RWPE2 (cell line): Measurements from ENCODE around the gene NUDT2.

Source experiments
- ATAC-seq: fragments of 200-7000 bp; cut with Tn5 transposase; 3 replicates; pipeline ENCODE4 v1.9.1; 2021; ENCODE audit warnings: low read depth
- DNase-seq: peaks from one replicate; pipeline ENCODE4 v3.0.0-alpha.2; 2020; ENCODE audit warnings: low spot score
- H3K27ac ChIP-seq: fragments of 450-650 bp; 2 replicates; pipeline ENCODE4 v1.5.1; 2017; ENCODE audit warnings: mild to moderate bottlenecking; ENCODE audit not compliant: poor library complexity, severe bottlenecking
- H3K27me3 ChIP-seq: fragments of 250-450 bp; sonication (Bioruptor Pico); 2 replicates; pipeline ENCODE4 v1.5.1; 2021; ENCODE audit warnings: mild to moderate bottlenecking, moderate library complexity; ENCODE audit not compliant: insufficient read depth, poor library complexity, severe bottlenecking
- H3K36me3 ChIP-seq: fragments of 250-450 bp; sonication (Bioruptor Pico); 2 replicates; pipeline ENCODE4 v1.5.1; 2020; ENCODE audit warnings: low read depth, mild to moderate bottlenecking, moderate library complexity
- H3K4me1 ChIP-seq: fragments of 250-450 bp; sonication (Bioruptor Pico); 2 replicates; pipeline ENCODE4 v1.5.1; 2021; ENCODE audit warnings: mild to moderate bottlenecking, moderate library complexity; ENCODE audit not compliant: insufficient read depth, poor library complexity, severe bottlenecking
- H3K4me3 ChIP-seq: fragments of 250-450 bp; sonication (Bioruptor Pico); 2 replicates; pipeline ENCODE4 v1.5.1; 2021; ENCODE audit warnings: mild to moderate bottlenecking, moderate library complexity; ENCODE audit not compliant: severe bottlenecking
- H3K9me3 ChIP-seq: fragments of 250-450 bp; sonication (Bioruptor Pico); 2 replicates; pipeline ENCODE4 v1.5.1; 2021; ENCODE audit warnings: mild to moderate bottlenecking, moderate library complexity; ENCODE audit not compliant: severe bottlenecking
- TF ChIP-seq, protein P1 (sequence below): fragments of 450-650 bp; IDR thresholded peaks from one replicate; pipeline ENCODE4 v1.5.1; 2017; ENCODE audit warnings: mild to moderate bottlenecking, moderate library complexity; ENCODE audit not compliant: poor library complexity, severe bottlenecking

NUDT2 gene

DNA sequence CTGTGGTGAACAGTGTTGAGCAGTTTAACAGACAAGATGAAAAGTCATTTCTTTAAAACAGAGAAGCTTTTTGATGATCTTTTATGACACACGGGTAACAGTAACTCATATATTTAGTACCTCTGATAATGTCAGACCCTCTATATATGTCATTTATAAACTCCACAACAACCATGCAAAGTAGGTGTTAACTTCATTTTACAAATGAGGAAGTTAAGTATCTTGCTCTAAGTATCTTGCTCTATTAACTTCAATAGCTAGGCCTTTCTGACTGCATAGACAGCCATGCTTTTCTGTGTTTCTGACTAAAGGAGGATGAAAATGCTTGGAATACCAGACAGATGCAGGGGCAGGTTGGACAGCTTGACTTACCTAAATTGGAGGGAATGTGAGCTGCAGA, 1.8 kb downstream of the NUDT2 start:
- ATAC-seq (no peak), DNase-seq (no peak)
- Histone ChIP-seq H3K27ac (no peak overlapping the region), H3K27me3 (no peaks in the 10 kb centered on the region), H3K4me3 (no peak overlapping the region), H3K4me1 (peaks cover 8% of the 10 kb centered on the region), H3K36me3 (no peaks in the 10 kb centered on the region; the same call in 1 of the 2 replicates), H3K9me3 (no peaks in the 10 kb centered on the region)
- TF ChIP-seq, protein P1, sequence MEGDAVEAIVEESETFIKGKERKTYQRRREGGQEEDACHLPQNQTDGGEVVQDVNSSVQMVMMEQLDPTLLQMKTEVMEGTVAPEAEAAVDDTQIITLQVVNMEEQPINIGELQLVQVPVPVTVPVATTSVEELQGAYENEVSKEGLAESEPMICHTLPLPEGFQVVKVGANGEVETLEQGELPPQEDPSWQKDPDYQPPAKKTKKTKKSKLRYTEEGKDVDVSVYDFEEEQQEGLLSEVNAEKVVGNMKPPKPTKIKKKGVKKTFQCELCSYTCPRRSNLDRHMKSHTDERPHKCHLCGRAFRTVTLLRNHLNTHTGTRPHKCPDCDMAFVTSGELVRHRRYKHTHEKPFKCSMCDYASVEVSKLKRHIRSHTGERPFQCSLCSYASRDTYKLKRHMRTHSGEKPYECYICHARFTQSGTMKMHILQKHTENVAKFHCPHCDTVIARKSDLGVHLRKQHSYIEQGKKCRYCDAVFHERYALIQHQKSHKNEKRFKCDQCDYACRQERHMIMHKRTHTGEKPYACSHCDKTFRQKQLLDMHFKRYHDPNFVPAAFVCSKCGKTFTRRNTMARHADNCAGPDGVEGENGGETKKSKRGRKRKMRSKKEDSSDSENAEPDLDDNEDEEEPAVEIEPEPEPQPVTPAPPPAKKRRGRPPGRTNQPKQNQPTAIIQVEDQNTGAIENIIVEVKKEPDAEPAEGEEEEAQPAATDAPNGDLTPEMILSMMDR, result no peak

DNA sequence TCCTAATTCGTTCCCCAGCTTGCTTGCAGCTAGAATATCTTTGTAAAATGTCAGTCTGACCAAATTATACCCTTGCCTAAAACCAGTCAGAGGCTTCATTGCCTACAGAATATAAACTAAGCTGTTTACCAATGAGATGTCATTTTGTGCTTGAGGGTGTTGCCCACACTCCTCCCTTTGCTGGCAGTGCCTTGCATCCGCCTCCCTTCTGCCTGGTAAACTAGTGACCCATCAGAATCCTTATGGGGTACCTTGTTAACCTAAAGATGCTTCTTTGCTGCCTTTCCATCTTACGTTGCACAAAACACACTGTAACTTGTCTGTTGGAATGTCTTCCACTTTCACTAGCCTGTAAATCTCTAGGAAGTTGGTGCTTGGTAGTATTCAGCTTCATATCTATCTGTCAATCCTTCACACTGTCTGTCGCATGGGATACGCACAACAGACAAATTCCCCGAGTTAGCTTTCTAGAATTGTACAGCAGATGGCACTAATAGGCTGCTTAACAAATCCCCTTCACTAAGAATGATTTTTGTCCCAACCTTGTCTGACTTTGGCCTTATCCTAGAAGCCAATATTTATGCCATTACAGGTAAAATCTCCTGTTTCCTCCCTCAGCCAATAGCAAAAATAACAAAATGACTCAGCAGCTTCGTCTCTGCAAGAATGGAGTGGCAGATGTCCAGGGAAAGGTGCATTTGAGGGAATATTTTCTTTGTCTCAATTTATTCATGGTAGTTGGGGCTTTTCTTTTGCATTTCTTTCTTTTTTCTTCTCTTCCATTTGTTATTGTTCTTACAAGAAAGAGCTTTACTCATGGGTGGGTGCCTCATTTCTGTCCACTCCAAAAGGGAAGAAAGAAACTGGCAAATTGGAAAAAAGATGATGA, 3.0 kb downstream of the NUDT2 start:
- Histone ChIP-seq H3K27ac (peak overlapping the region; percentile 14), H3K4me1 (peaks cover 5% of the 10 kb centered on the region), H3K36me3 (no peaks in the 10 kb centered on the region; the same call in 1 of the 2 replicates), H3K27me3 (no peaks in the 10 kb centered on the region), H3K4me3 (no peak overlapping the region), H3K9me3 (no peaks in the 10 kb centered on the region)
- DNase-seq (no peak), ATAC-seq (no peak)
- TF ChIP-seq, protein P1, result peak; percentile 69

DNA sequence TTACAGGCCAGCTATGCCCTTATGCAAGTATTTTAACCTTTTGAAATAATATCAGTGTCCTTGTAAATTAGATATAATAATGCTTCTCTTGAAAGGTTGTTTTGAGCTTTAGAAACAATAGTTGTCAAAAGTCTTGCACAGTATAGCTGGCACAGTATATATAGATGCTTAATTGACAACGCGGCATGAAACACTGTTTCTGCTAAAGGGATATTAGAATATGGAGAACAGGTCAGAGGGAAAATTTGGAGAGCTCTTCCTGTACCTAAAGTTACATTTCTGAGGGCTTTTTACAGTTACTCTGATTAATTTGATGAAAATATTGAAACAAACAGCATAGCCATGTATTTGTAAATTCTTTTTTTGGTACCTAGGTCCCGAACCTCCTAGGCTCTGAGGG, 4.5 kb downstream of the NUDT2 start:
- no peak for DNase-seq
- no peak overlapping the region for H3K27ac ChIP-seq
- peaks cover 4% of the 10 kb centered on the region for H3K36me3 ChIP-seq
- no peaks in the 10 kb centered on the region for H3K9me3 ChIP-seq
- no peaks in the 10 kb centered on the region for H3K27me3 ChIP-seq
- peaks cover 5% of the 10 kb centered on the region for H3K4me1 ChIP-seq
- ATAC-seq, result no peak
- no peak overlapping the region for H3K4me3 ChIP-seq
- TF ChIP-seq, protein P1, result no peak

DNA sequence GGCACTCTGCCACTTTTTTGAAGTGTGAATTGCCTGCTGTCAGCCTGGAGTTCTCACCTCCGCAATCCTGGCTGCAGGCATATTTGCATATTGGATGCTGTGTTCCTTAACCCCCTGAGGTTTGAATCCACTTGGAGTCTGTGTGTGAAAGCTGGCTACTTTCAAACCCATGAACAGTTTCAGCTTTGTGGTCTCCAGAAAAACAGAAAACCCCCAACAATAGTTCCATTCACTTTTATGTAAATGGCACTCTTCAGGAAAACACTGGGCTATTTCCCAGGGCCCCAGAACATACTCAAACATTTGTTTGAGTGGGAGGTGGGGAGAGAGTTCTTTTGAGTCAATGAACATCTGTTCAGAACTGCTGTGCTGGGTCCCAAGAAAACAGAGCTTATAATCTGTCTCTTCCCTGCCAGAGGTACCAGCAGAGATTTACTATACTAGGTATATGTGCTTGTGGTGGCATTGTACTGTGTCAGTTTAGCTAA, 5.0 kb downstream of the NUDT2 start:
- DNase-seq, result no peak
- Histone ChIP-seq H3K27ac (no peak overlapping the region), H3K27me3 (no peaks in the 10 kb centered on the region)

More for the DNA sequence above, 5.0 kb downstream of the NUDT2 start:
- Histone ChIP-seq H3K36me3 (peaks cover 10% of the 10 kb centered on the region), H3K9me3 (no peaks in the 10 kb centered on the region), H3K4me1 (peaks cover 5% of the 10 kb centered on the region), H3K4me3 (no peak overlapping the region)
- ATAC-seq, result no peak
- TF ChIP-seq, protein P1, result no peak
